Adrenal gland (tissue), 12 donors: ENCODE results near the gene LRRC36. TPM values are rescaled to one million over a fixed set of nuclear protein-coding genes. Genes with fewer than 3 reads are reported as not detected.

Experiments used
- DNase-seq, 7 donors: peaks; one replicate each; pipeline ENCODE4 v3.0.0-alpha.2; 2019 to 2020
- H3K27ac ChIP-seq, 5 donors: fragments of 200-600 bp; sonication (generic) in 4 of 5; 1 replicate in 3 of 5; 2 replicates in 2 of 5; pipeline versions ENCODE4 v1.5.1 to v1.8.0; 2016 to 2020; ENCODE audit warnings: mild to moderate bottlenecking in 1 of 5
- H3K27me3 ChIP-seq: fragments of 200-600 bp; 2 replicates; pipeline ENCODE4 v1.8.0; 2021
- H3K36me3 ChIP-seq, 2 donors: fragments of 200-600 bp; replicated peaks in 1 of 2; 1 replicate in 1 of 2; 2 replicates in 1 of 2; pipeline versions ENCODE4 v1.5.1 to v1.8.0; 2018 to 2022
- H3K4me1 ChIP-seq, 2 donors: fragments of 200-600 bp; replicated peaks in 1 of 2; 1 replicate in 1 of 2; 2 replicates in 1 of 2; pipeline versions ENCODE4 v1.5.1 to v1.8.0; 2018 to 2021
- H3K4me3 ChIP-seq, 4 donors: fragments of 200-600 bp; sonication (generic) in 3 of 4; one replicate each; pipeline ENCODE4 v1.5.1; 2016 to 2018
- H3K9me3 ChIP-seq, 3 donors: fragments of 200-600 bp; sonication (generic) in 1 of 3; replicated peaks in 1 of 3; 1 replicate in 2 of 3; 2 replicates in 1 of 3; pipeline versions ENCODE4 v1.5.1 to v1.8.0; 2016 to 2021
- CTCF ChIP-seq, 6 experiments: fragments of 450-650 bp in 4 of 6; fragments of 200-600 bp in 2 of 6; sonication (generic) in 1 of 6; IDR thresholded peaks; 1 replicate in 5 of 6; 2 replicates in 1 of 6; pipeline versions ENCODE4 v1.5.1 to v1.8.0; 2016 to 2021; ENCODE audit warnings: antibody characterized with exemption in 6 of 6, mild to moderate bottlenecking in 2 of 6, moderate library complexity in 1 of 6
- POLR2A ChIP-seq, 2 donors: fragments of 450-650 bp; IDR thresholded peaks; one replicate each; pipeline ENCODE4 v1.6.1; 2017; ENCODE audit warnings: antibody characterized with exemption in 2 of 2, mild to moderate bottlenecking in 2 of 2, moderate library complexity in 1 of 2
- WGBS, 4 donors: extraction: QIAGEN DNeasy Blood & Tissue Kit in 2 of 4; methylation state at CpG; one replicate each; pipeline versions ENCODE4 v1.1.5 to v1.1.7; 2013 to 2017; 5-methylcytosine and 5-hydroxymethylcytosine counted together
- intact Hi-C, 2 donors: fragments of 100-400 bp; cut with DNase I; formaldehyde crosslinking; loops; one replicate each; pipeline versions ENCODE4 v1.14.1 to v1.15.0; 2022 to 2023
- polyA plus RNA-seq, 3 donors: library from polyadenylated mRNA; stranded (reverse); fragments of 200-250 nt in 2 of 3; fragments of 350-450 nt in 1 of 3; fragmentation: Illumina TruSeq in 1 of 3; extraction: RNeasy Lipid Tissue Mini Kit (QIAGEN cat#74804) in 1 of 3; gene quantifications; one replicate each; pipeline ENCODE4 v1.2.3, GENCODE V29; 2013 to 2014
- total RNA-seq, 9 donors: library from RNA; depleted of rRNA in 4 of 9; stranded (reverse); fragments of >200 nt in 4 of 9; fragments of 120-200 nt in 1 of 9; fragmentation: NEBNext Ultra II Directional in 1 of 9; extraction: Animal tissue kit (Norgen Biotek cat#: 25700) in 1 of 9; gene quantifications; one replicate each; pipeline versions ENCODE4 v1.1.0 to v1.2.4, GENCODE V29; 2013 to 2023
- donor health status: healthy with polysubstance abuse.
- donor health status: Bipolar disorder and iron deficiency.
- donor health status: DM: yes; HTN: yes; CAD: no.
- donor health status: DM: no; HTN: no; CAD: no.
- donor health status: DM: no; HTN: no; CAD: no.
- donor health status: DM: yes; HTN: yes; CAD: no.

LRRC36 gene
- total and polyA plus RNA-seq, 12 donors = 0.15 to 4.7 (median 0.61) TPM; not detected in 5

DNA sequence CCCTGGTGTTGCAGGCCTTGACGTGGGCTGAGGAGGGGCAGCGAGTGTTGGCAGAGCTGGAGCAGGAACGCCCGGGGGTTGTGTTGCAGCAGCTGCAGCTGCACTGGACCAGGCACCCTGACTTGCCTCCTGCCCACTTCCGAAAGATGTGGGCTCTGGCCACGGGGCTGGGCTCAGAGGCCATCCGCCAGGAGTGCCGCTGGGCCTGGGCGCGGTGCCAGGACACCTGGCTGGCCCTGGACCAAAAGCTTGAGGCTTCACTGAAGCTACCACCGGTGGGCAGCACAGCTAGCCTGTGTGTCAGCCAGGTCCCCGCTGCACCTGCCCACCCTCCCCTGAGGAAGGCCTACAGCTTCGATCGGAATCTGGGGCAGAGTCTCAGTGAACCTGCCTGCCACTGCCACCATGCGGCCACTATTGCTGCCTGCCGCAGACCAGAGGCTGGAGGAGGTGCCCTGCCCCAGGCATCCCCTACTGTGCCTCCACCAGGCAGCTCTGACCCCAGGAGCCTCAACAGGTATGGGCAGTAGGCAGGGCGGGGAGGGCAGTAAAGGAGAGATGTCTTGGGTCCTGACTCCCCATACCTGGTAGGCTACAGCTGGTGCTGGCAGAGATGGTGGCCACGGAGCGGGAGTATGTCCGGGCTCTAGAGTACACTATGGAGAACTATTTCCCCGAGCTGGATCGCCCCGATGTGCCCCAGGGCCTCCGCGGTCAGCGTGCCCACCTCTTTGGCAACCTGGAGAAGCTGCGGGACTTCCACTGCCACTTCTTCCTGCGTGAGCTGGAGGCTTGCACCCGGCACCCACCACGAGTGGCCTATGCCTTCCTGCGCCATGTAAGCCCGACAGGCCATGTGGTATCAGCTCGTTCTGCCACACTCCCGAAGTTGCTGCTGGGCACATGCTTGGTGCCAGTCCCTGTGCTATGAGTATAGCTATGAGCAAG lies 41.6 kb upstream of the LRRC36 start:
- intact Hi-C loops = no loop called here
- WGBS, 4 donors = 73 to 89% (median 81%) methylated on average over 9 to 34 of the region's 34 CpGs
- TF ChIP-seq POLR2A (IDR thresholded peaks at IDR 0.05) (no peak), CTCF (IDR thresholded peaks at IDR 0.05) (peak in 5 of 6 experiments; percentile 38 to 55 (median 43))

GRCh38 chr16:67286441-67287235 lies 40.0 kb upstream of the LRRC36 start:
- Histone ChIP-seq H3K4me3 (no peak overlapping the region), H3K9me3 (no peaks in the 10 kb centered on the region), H3K27ac (no peak overlapping the region), H3K36me3 (no peaks in the 10 kb centered on the region), H3K27me3 (no peaks in the 10 kb centered on the region), H3K4me1 (no peaks in the 10 kb centered on the region)
- TF ChIP-seq CTCF (IDR thresholded peaks at IDR 0.05) (no peak), POLR2A (IDR thresholded peaks at IDR 0.05) (no peak)
- 73 to 95% (median 80%) methylated on average over 15 to 28 of the region's 28 CpGs for WGBS, 4 donors
- DNase-seq = peak; percentile 48 to 75 (median 67)
- intact Hi-C loops = no loop called here

More for the DNA sequence above, 41.6 kb upstream of the LRRC36 start:
- Histone ChIP-seq H3K27me3 (no peaks in the 10 kb centered on the region), H3K4me1 (no peaks in the 10 kb centered on the region), H3K27ac (no peak overlapping the region), H3K4me3 (no peak overlapping the region), H3K9me3 (no peaks in the 10 kb centered on the region), H3K36me3 (no peaks in the 10 kb centered on the region)
- peak in 6 of 7 donors; percentile 37 to 70 (median 61) for DNase-seq

GRCh38 chr16:67287960-67288359 lies 38.7 kb upstream of the LRRC36 start:
- Histone ChIP-seq H3K27ac (no peak overlapping the region), H3K36me3 (no peaks in the 10 kb centered on the region), H3K27me3 (no peaks in the 10 kb centered on the region), H3K9me3 (no peaks in the 10 kb centered on the region), H3K4me3 (no peak overlapping the region), H3K4me1 (no peaks in the 10 kb centered on the region)
- 95 to 96% (median 95%) methylated on average over 7 to 14 of the region's 14 CpGs for WGBS, 4 donors
- intact Hi-C loops = no loop called here
- DNase-seq = no peak
- no peak for TF ChIP-seq POLR2A (IDR thresholded peaks at IDR 0.05)
- no peak for TF ChIP-seq CTCF (IDR thresholded peaks at IDR 0.05)

GRCh38 chr16:67291461-67291860 lies 35.2 kb upstream of the LRRC36 start:
- no peak overlapping the region for H3K27ac ChIP-seq
- TF ChIP-seq POLR2A (IDR thresholded peaks at IDR 0.05) (no peak), CTCF (IDR thresholded peaks at IDR 0.05) (no peak)
- no peaks in the 10 kb centered on the region for H3K36me3 ChIP-seq
- H3K27me3 ChIP-seq = no peaks in the 10 kb centered on the region
- no peaks in the 10 kb centered on the region for H3K4me1 ChIP-seq
- H3K4me3 ChIP-seq = no peak overlapping the region
- no peaks in the 10 kb centered on the region for H3K9me3 ChIP-seq
- WGBS, 4 donors = 66 to 92% (median 81%) methylated on average over 5 to 7 of the region's 7 CpGs
- DNase-seq = no peak
- intact Hi-C loops = no loop called here
